HG03457 (cell line): ENCODE results near the gene GATA5.

Experiments used
- ATAC-seq: cut with Tn5 transposase; IDR thresholded peaks from one replicate; pipeline ENCODE4 v1.9.1; 2021; ENCODE audit warnings: moderate number of reproducible peaks; ENCODE audit not compliant: unreplicated experiment

Gene GATA5

GRCh38 chr20:62488470-62488869 is 12.7 kb upstream of the GATA5 start:
- no peak for ATAC-seq

DNA sequence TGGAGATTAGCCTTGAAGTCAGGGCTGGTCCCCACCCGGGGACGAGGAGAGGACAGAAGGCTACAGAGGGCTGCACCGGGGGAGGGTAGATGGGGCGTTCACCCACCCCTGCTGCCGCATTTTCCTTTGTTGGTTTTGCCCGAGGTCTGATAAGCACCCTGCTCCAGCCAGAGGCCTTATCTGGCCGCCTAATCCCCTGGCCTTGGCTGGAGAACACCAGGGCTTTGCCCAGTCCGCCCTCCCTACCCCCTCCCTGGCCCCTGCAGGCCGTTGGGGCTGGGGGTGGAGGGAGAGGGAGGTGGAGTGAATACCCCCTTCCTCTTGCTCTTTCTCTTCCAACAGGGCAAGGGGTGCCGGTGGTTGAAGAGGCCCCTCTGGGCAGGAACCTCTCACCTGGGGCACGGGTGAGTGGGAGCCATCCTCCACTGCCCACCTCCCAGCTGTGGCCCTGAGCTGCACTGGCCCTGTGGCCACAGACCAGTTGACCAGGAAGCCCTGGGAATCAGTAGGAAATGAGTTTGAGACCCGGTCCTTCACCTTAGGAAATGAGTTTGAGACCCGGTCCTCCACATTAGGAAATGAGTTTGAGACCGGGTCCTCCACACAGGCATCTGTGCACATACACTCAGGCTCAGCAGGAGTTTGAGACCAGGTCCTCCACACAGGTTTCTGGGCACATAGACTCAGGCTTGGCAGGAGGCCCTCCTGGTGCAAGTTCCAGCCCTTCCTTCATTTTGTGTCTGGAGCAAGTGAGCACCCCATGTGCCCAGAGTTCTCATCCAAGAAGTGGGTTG is 12.0 kb upstream of the GATA5 start:
- no peak for ATAC-seq

- no peak for ATAC-seq
Measured at GRCh38 chr20:62487118-62487517, 11.3 kb upstream of the GATA5 start.

DNA sequence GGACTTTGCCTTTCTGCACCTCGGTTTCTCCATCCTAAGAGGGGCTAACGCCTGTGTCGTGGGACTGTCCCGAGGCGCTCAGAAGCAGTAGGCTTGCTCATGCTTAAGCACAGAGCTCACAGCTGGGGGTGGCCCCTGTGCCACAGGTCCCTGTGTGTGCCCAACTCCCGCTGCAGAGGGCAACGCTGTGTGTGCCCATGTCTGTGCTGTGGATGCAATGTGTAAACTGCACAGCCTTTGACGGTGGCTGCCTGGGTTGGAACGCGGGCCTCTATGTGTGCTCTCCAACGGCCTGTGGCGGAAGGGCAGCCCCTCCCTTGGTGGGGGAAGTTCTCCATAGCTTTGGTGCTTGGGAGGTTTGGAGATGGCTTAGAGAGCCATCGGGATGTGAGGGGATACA is 10.7 kb upstream of the GATA5 start:
- no peak for ATAC-seq

GRCh38 chr20:62485701-62486089 is 9.9 kb upstream of the GATA5 start:
- ATAC-seq, result no peak

GRCh38 chr20:62485062-62485700 is 9.4 kb upstream of the GATA5 start:
- ATAC-seq, result no peak

DNA sequence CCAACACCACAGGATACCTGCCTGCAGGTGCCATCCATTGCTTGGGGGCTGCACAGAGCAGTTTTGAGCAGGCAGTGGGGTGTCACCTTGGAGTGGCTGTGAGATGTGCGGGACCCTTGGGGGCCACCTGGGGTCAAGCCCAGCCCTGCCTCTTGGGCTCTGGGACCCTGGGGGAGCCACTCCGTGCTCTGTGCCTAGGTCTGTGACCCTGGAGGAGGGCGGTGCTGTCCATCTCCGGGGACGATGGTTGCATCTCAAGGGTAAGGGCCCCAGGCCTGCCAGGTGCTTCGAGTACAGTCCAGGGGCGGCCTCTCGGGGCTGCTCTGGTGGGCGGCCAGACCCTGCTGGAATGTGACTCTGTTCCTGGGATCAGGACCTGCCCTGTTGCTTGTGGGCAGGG is 8.7 kb upstream of the GATA5 start:
- no peak for ATAC-seq

DNA sequence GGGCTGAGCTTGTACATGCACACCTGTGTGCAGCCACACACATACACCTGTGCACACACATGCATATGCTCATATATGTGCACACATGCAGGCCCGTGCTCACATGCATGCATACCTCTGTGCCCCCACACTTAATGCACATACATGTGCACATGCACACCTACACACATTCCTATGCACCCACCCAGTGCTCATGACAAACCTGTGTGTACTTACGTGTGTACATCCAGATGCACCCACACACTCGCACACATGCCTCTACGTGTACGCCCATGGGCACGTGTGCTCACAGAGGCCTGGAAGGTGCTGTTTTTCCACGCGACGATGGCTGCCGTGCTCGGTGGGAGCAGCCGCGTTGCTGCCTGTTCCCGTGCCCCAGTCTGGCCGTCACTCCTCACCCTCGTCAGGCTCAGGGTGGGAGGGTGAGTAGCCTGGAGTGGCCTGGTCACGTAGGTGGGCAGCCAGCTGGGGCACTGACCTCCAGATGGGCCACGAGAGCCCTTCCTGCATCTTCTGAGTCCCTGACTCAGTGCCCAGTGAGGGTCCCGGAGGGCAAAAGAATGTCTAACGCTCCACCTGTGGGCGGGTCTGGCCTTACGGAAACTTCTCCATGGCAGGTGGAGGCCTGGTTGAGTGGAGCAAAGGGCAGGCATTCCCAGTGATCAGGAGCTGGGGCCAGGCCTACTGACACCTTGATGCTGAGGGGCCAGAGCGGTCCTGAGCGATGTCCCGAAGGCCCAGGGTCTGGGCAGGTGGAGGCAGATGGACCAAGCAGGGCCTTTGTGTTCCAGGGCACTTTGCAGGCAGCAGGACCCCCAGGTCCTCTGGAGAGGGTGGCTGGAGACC is 8.0 kb upstream of the GATA5 start:
- ATAC-seq, result no peak

DNA sequence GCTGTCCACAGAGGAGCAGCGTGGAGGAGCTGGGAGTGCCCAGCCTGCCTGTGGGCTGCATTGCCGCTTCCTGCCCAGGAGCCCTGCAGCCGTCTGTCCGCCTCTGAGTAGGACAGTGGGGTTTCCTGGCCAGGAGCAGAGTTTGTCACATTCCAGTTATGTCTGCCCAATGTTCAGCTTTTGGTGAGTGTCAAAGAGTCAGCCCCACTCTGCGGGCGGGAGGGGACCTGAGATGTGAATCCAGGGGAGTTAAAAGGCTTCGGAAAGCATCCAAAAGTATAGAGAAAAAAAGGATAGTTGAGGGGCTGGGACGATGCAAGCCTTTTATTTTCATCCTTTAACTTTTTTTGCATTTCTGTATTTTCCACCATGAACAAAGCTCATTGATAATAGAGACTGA is 7.2 kb upstream of the GATA5 start:
- ATAC-seq, result no peak

DNA sequence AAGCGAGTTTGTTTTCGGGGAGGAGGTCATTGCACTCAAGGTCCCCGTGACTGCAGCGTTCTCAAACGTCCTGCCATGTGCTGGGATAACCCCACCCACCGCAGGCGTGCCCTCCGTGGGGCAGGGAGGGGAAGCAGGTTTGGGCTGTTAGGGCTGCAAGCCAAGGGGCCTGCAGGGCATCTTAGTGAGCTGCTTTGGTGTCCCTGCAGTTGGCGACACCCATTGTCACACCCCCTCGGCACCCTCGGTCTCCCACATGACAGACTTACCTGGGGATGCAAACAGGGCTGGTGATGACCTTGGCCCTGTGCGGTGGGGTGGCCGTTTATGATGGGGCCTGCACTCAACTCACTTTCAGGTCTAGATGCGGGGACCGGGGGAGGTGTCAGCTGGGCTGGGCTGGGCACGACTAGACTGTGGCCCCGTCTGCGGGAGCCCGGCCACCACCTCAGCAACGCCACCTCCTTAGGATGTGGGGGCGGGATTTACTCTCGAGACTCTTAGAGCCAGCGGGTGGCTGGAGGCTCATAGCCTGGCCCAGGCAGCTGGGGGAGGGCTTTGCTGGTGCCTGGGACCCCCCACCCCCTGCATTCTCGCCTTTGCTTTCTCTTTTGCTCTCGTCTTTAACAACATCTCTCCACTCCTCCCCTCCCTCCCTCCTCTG is 6.5 kb upstream of the GATA5 start:
- ATAC-seq, result no peak

DNA sequence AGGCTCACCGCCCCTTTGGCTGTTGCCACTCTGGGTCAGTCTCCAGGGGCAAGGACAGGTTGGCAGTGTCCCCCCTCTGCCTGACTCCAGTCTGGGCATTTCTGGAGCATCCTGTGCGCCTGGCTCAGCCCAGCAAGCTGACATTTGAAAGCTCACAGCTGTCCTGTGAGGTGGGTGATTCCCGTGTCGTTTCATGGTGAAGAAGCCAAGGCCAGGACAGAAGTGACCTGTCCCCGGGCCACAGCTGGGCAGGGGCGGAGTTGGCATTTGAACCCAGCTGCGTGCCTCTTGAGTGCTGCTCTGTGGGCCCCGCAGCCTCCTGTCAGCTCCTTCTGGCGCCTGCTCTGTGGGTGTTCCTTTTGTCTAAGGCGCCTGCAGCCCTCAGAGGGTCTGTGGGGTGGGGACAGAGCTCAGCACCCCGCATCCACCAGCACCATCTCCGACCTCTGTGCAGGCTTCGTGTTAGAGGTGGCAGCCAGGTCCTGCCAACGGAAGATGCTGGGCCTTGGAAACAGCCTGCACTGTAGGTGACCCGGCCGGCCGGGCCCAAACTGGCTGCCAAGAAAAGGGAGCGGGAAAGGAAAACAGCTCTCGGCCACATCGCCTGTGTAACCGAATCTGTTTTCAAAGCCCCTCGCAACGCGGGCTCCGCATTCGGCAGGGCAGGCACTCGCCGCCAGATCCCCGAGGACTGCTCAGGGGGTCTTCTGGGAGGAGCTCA is 5.8 kb upstream of the GATA5 start:
- ATAC-seq, result no peak

DNA sequence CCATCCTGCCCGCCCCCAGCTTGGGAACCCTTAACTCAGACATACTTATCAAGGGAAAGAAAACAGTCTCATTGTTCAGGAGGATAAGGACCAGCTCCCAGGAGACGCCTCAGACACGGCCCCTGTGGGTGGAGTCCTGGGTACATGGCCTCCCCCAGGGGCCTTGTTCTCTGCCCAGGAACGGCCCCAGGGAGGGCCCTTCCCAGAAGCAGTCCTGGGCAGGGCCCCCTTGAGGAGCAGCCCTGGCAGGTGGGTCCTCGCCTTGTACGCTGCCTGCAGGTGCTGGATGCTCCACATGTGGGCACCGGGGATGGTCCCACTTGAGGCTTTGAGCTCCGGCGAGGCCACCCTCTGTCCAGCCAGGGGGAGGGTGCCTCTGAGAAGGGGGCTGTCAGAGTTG is 4.5 kb upstream of the GATA5 start:
- ATAC-seq, result no peak

DNA sequence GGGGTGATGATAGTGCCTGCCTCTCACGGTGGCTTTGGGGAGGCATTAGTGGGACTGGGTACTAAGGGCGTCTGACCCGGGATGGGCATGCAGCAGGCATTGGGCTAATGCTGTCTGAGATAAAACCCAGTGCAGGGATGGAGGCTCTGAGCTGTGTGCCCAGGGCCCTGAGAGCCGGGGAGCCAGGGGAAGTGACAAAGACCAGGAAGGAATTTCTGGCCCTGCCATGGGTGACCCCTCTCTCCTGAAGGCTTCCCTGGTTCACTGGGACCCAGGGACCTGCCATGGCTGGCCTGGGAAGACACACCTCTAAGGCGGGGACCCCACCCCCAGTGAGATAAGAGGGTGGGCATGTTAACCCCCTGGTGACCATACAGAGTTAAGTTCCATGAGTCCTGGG is 3.9 kb upstream of the GATA5 start:
- ATAC-seq, result no peak

DNA sequence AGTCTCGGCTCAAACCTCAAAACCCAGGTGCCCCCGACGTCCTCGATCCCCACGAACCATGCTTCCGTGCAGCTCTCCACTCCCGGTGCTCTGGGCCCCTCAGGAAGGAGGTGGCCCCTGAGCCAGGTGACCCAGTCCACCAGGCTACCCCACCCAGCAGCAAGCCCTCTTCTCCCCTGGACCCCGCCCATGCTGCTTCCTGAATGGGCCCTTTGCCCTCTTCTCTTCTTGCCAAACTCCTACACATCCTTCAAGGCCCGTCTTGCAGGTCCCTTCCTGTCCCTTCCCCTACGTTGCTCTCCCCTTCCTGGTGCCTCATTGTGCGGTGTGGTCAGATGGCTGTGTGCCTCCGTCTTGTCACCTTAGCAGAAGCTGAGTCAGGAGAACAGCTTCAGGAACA is 3.4 kb upstream of the GATA5 start:
- ATAC-seq, result no peak

DNA sequence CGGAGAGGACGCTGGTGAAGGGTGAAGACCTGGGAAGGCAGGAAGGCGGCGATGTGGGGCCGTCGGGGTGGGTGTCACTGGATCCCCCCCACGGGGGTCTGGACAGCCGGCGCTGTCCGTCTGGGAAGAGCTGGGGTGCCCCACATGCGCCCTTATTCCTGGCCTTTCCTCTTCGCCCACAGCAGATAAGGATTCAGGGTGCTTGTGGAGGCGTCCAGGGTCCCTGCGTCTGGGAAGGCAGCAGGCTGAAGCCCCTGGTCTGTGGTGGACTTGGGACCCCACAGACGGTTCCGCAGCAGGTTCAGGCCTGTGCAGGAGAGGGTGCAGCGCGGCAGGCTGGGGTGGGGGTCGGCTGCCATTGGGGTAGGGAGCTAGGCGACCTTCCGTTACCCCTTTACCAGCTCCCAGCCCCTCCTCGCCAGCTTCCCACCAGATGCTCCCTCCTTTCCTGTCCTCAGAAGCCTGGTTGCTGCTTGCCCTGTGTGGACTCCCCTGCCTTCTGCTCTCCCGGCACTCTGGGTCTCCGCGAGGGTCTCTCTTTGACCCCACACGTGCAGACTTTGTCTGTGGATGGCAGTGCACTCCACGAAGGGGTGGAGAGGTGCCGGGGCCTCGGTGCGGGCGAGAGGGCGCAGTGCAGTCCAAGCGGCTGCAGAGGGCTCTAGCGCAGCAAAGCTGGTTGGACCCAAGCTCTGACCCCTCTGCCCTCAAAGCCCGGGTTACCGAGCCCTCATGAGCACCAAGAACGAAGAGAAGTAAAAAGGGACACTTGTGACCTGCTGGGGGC is 2.1 kb upstream of the GATA5 start:
- no peak for ATAC-seq

- ATAC-seq, result no peak
Measured at GRCh38 chr20:62476056-62476838, 452 bp upstream of the GATA5 start.

GRCh38 chr20:62475027-62475771 is 596 bp downstream of the GATA5 start:
- no peak for ATAC-seq

DNA sequence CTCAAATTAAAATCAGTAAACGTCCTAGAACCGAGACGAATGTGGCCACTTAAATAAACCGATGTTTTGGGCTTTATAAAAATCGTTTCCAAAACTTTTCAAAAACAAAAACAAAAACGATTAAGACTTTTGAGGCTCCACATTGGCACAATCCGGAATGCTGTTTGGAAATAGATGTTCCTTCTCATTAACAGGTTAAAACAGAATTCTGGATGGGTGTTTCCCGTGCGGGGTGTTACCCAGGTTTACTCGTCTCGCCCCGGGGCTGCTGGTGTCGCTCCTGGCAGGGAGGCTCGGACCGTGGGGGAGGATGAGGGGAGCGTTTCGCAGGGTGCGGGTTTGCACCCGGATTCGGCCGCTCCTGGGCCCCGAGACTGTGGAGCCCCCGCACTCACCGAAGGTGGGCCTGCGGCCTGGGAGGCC is 1.2 kb downstream of the GATA5 start:
- ATAC-seq, result no peak
